ENCODE measurements around the gene EFCAB11. TPM values are rescaled to one million over a fixed set of nuclear protein-coding genes. Genes with fewer than 3 reads are reported as not detected.

The EFCAB11 gene
- polyA plus RNA-seq, 1 experiment, result 2.2 TPM

DNA sequence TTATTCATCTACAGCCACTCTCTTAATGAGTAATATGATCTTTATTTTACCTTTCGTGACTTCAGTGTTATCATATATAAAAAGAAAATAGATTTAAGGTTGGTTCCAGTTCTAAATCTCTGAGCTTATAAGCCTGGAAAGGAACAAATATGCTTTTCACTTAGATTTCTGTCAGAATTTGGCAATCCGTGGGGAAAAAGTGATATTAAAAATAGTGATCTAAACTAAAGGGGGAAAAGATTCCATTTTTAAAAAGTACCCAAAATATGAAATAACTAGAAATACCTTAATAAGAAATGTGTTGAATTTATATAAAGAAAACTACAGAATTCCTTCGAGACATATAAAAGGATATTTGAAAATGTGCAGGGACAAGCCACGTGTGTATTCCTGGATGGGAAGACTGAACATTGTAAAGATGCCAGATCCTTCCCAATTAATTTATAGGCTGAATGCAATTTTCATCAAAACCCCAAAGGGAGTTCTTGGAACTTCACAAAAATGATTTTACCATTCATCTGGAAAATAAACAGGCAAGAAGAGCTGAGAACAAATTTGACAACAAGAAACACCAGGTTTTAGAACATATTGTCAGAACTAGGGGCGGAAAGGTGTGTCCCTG, 142.5 kb downstream of the EFCAB11 start:
- Histone ChIP-seq H3K27me3 (ENCODE audit: control insufficient read depth, insufficient read depth, low read length) (no peaks in the 10 kb centered on the region), H3K36me3 (ENCODE audit: control insufficient read depth, insufficient read depth, low read length) (no peaks in the 10 kb centered on the region), H3K4me3 (ENCODE audit: low read depth, low read length) (no peak overlapping the region)
- TF ChIP-seq CTCF (IDR thresholded peaks at IDR 0.05; ENCODE audit: insufficient read depth, low read depth, low read length), result no peak
- POLR2A ChIA-PET, result no interaction called here
- CTCF ChIA-PET, result interaction anchor here (1.0 kb wide), 2 partner anchors 9 to 88 kb away, joined by 3 read pairs; no protein-coding TSS in a partner anchor
- DNase-seq (ENCODE audit: low read depth), result no peak

DNA sequence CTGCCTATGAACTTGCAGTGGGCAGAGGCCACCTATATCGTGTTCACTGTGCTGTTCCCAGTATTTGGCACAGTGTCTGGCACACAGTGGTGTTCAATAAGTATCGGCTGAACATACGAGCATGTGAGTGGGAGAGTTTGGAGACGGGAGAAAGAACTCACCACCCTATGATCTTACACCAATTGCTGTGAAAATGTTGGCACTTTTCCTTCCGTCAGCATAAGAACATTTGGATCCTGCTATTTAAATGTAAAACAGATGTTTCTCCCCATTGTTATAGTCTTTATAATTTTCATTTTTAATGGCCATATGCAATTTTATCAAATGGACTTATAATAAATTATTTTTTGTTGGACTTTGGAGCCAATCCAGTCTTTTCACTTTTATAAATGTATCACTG, 144.4 kb downstream of the EFCAB11 start:
- DNase-seq (ENCODE audit: low read depth), result no peak
- Histone ChIP-seq H3K4me3 (ENCODE audit: low read depth, low read length) (no peak overlapping the region), H3K36me3 (ENCODE audit: control insufficient read depth, insufficient read depth, low read length) (no peaks in the 10 kb centered on the region), H3K27me3 (ENCODE audit: control insufficient read depth, insufficient read depth, low read length) (no peaks in the 10 kb centered on the region)
- ChIA-PET POLR2A (no interaction called here), CTCF (interaction anchor here (0.7 kb wide), 1 partner anchor 12 kb away, joined by 3 read pairs; no protein-coding TSS in a partner anchor)
- no peak for TF ChIP-seq CTCF (IDR thresholded peaks at IDR 0.05; ENCODE audit: insufficient read depth, low read depth, low read length)

DNA sequence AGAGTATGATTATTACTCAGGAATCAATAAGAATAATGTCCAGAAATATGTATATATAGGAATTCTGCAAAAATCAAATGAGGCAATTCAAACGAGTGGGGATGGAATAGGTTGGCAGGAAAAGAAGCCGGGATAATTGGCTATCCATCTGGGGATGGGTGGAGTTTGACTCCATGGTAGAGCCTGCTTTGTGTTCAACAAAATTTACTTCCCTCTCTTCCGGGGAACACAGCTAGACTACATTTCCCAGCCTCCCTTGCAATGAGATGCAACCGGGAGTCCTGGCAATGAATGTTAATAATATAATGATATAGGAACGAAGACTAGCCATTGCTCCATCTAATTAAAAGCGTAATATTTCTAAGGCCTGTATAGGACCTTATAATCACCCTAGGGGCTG, 146.6 kb downstream of the EFCAB11 start:
- CTCF ChIA-PET, result no interaction called here
- H3K27me3 ChIP-seq (ENCODE audit: control insufficient read depth, insufficient read depth, low read length), result no peaks in the 10 kb centered on the region
- TF ChIP-seq CTCF (IDR thresholded peaks at IDR 0.05; ENCODE audit: insufficient read depth, low read depth, low read length), result no peak

DNA sequence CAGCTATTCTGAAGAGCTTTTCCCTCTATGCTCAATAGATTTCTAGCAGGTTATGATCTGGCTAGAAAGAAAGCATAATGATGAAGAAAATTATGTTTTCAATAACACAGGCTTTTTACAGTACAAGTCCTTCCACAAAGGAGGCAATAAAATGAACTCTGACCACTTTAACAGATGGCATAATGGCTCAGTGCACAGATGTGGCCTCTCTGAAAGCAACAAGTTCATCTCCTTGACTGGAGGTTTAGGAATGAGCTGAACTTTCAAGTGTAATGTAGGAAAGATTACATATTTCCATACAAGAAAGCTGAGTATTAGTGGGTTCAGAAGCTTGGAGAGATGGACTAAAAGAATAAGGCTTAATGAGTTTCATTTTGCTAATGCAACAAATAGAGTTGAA, 147.4 kb downstream of the EFCAB11 start:
- no peak for DNase-seq (ENCODE audit: low read depth)
- Histone ChIP-seq H3K4me3 (ENCODE audit: low read depth, low read length) (no peak overlapping the region), H3K36me3 (ENCODE audit: control insufficient read depth, insufficient read depth, low read length) (no peaks in the 10 kb centered on the region), H3K27me3 (ENCODE audit: control insufficient read depth, insufficient read depth, low read length) (no peaks in the 10 kb centered on the region)
- ChIA-PET POLR2A (no interaction called here), CTCF (interaction anchor here (1.0 to 1.1 kb wide), 2 partner anchors 17 to 23 kb away, joined by 3 read pairs; no protein-coding TSS in a partner anchor)
- TF ChIP-seq CTCF (IDR thresholded peaks at IDR 0.05; ENCODE audit: insufficient read depth, low read depth, low read length), result no peak

More for the DNA sequence above, 146.6 kb downstream of the EFCAB11 start:
- Histone ChIP-seq H3K36me3 (ENCODE audit: control insufficient read depth, insufficient read depth, low read length) (no peaks in the 10 kb centered on the region), H3K4me3 (ENCODE audit: low read depth, low read length) (no peak overlapping the region)
- POLR2A ChIA-PET, result no interaction called here
- no peak for DNase-seq (ENCODE audit: low read depth)

GRCh38 chr14:89806451-89806850, 148.1 kb downstream of the EFCAB11 start:
- POLR2A ChIA-PET, result no interaction called here

More at GRCh38 chr14:89806451-89806850, 148.1 kb downstream of the EFCAB11 start:
- DNase-seq (ENCODE audit: low read depth), result no peak
- Histone ChIP-seq H3K36me3 (ENCODE audit: control insufficient read depth, insufficient read depth, low read length) (no peaks in the 10 kb centered on the region), H3K27me3 (ENCODE audit: control insufficient read depth, insufficient read depth, low read length) (no peaks in the 10 kb centered on the region), H3K4me3 (ENCODE audit: low read depth, low read length) (no peak overlapping the region)
- CTCF ChIA-PET, result interaction anchor here (1.0 to 2.1 kb wide), 3 partner anchors 13 to 22 kb away, joined by 3 to 8 read pairs (median 3); no protein-coding TSS in a partner anchor
- TF ChIP-seq CTCF (IDR thresholded peaks at IDR 0.05; ENCODE audit: insufficient read depth, low read depth, low read length), result no peak
